Right lobe of liver (tissue), 4 donors: Measurements from ENCODE around the gene ING5.

Experiments
- POLR2A ChIP-seq: fragments of 450-650 bp; IDR thresholded peaks from one replicate; pipeline ENCODE4 v1.6.1; 2017; ENCODE audit warnings: antibody characterized with exemption, mild to moderate bottlenecking
- TF ChIP-seq, protein P1 (sequence below), 4 donors: fragments of 200-600 bp in 3 of 4; fragments of 450-650 bp in 1 of 4; IDR thresholded peaks; one replicate each; pipeline versions ENCODE4 v1.5.1 to v1.8.0; 2016 to 2022; ENCODE audit warnings: antibody characterized with exemption in 4 of 4, mild to moderate bottlenecking in 2 of 4
- donor health status: DM: no; HTN: no; CAD: no.
- donor health status: DM: no; HTN: no; CAD: no.
- donor health status: DM: no; HTN: yes; CAD: no.

DNA sequence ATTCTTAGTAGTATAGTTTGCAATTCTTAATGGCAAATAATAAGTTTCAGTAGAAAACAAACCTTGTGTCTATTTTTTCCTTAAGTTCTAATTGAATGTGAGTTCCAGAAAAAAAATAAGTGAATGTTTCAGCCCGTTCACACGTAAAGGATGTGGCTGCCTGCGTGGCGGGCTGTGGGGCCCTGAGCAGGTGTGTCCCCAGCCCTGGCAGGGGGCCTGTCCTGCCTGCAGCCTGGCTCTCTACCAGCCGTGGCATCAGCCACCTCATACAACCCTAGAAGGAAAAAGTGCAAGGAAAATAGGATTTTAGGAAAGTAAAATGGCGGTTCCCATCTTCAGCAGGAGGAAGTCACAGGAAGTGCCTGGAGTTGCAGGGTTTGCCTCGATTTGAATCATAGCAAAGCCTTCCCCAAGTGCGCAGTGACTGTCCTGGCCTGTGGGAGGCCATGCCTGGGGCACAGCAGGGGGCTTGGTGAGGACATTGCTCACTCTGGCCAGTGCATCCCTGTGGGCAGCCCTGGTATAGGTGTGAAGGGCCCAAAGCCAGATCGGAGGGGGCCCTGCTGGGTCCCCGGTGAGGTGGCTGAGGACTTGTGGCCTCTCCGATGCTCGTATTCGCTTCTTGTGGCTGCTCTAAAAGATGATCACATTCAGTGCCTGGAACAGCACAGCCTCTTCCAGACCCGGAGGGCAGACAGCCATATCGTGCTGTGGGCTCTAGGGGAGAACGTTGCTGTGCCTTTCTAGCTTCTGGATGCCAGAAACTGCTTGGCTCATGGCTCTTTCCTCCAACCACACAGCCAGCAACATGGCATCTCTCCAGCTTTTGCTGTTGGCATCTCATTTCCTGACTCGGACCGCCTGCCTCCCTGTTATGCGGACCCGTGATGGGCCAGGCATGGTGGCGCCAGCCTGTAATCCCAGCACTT is 27.8 kb upstream of the ING5 start:
- TF ChIP-seq, protein P1, sequence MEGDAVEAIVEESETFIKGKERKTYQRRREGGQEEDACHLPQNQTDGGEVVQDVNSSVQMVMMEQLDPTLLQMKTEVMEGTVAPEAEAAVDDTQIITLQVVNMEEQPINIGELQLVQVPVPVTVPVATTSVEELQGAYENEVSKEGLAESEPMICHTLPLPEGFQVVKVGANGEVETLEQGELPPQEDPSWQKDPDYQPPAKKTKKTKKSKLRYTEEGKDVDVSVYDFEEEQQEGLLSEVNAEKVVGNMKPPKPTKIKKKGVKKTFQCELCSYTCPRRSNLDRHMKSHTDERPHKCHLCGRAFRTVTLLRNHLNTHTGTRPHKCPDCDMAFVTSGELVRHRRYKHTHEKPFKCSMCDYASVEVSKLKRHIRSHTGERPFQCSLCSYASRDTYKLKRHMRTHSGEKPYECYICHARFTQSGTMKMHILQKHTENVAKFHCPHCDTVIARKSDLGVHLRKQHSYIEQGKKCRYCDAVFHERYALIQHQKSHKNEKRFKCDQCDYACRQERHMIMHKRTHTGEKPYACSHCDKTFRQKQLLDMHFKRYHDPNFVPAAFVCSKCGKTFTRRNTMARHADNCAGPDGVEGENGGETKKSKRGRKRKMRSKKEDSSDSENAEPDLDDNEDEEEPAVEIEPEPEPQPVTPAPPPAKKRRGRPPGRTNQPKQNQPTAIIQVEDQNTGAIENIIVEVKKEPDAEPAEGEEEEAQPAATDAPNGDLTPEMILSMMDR (IDR thresholded peaks at IDR 0.05), result no peak
- TF ChIP-seq POLR2A, result no peak
